ENCODE measurements around the gene PCED1A.

DNA sequence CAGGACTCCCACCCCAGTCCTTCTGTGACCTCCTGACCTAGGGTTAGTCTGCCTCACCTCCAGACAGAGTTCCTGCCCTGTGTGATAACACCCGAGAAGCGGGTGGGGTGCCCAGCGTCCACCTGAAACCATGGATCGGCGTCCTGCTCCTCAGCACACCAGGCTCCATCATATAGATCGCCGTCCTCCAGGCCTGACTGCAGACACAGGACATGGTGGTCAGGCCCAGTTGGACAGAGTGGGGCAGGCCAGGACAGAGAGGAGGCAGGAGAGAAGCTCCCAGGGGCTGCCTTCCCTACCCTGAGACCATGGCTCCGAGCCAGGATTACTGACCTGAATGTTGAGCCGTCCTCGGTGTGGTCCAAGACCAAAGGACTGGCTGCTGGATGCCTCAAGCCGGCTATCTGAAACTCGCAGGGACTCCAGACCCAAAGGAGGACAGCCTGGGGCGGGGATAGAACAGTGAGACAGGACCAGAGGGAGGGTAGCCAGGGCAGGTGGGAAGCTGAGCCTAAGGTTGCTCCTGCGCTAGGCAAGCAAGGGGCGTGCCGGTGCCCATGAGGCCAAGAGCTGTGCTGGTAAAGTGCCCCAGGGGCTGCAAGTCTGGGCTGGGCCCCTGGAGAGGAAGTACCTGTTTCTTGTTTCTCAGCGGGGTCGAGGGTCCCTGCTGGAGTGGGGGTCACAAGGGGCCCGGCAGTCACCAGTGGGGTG, 42.2 kb downstream of the PCED1A start:
- TF ChIP-seq, protein P1, sequence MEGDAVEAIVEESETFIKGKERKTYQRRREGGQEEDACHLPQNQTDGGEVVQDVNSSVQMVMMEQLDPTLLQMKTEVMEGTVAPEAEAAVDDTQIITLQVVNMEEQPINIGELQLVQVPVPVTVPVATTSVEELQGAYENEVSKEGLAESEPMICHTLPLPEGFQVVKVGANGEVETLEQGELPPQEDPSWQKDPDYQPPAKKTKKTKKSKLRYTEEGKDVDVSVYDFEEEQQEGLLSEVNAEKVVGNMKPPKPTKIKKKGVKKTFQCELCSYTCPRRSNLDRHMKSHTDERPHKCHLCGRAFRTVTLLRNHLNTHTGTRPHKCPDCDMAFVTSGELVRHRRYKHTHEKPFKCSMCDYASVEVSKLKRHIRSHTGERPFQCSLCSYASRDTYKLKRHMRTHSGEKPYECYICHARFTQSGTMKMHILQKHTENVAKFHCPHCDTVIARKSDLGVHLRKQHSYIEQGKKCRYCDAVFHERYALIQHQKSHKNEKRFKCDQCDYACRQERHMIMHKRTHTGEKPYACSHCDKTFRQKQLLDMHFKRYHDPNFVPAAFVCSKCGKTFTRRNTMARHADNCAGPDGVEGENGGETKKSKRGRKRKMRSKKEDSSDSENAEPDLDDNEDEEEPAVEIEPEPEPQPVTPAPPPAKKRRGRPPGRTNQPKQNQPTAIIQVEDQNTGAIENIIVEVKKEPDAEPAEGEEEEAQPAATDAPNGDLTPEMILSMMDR (conservative IDR thresholded peaks at IDR 0.05): no peak
- TF ChIP-seq ZFX (IDR thresholded peaks at IDR 0.05): no peak
